H9 (cell line): Measurements from ENCODE around the gene TACR2. TPM values are rescaled to one million over a fixed set of nuclear protein-coding genes. Genes with fewer than 3 reads are reported as not detected.

Source experiments
- DNase-seq: peaks from one replicate; pipeline ENCODE4 v3.0.0-alpha.2; 2017
- H2AFZ ChIP-seq: one replicate; pipeline ENCODE4 v1.6.1; 2013; ENCODE audit warnings: mild to moderate bottlenecking, low read length, control low read depth, moderate library complexity
- H2AK5ac ChIP-seq: 2 replicates; pipeline ENCODE4 v1.6.1; 2013; ENCODE audit warnings: low read length, control low read depth, mixed read lengths; ENCODE audit not compliant: insufficient read length
- H2BK120ac ChIP-seq: one replicate; pipeline ENCODE4 v1.6.1; 2013; ENCODE audit warnings: low read depth, mild to moderate bottlenecking, low read length, control low read depth, inconsistent platforms; ENCODE audit not compliant: poor library complexity, severe bottlenecking
- H2BK12ac ChIP-seq: 2 replicates; pipeline ENCODE4 v1.6.1; 2013; ENCODE audit warnings: low read length, control low read depth, mixed read lengths, low read depth; ENCODE audit not compliant: insufficient read length
- H2BK15ac ChIP-seq: 2 replicates; pipeline ENCODE4 v1.6.1; 2013; ENCODE audit warnings: low read depth, low read length, control low read depth
- H2BK20ac ChIP-seq: one replicate; pipeline ENCODE4 v1.6.1; 2013; ENCODE audit warnings: low read depth, mild to moderate bottlenecking, low read length, control low read depth, inconsistent platforms; ENCODE audit not compliant: poor library complexity, severe bottlenecking
- H2BK5ac ChIP-seq: 2 replicates; pipeline ENCODE4 v1.6.1; 2013; ENCODE audit warnings: low read length, control low read depth, mixed read lengths; ENCODE audit not compliant: insufficient read length
- H3K14ac ChIP-seq: 2 replicates; pipeline ENCODE4 v1.6.1; 2013; ENCODE audit warnings: low read length, control low read depth; ENCODE audit not compliant: insufficient read depth
- H3K18ac ChIP-seq: 2 replicates; pipeline ENCODE4 v1.6.1; 2013; ENCODE audit warnings: low read depth, mild to moderate bottlenecking, mixed read lengths, low read length, control low read depth; ENCODE audit not compliant: insufficient read length
- H3K23ac ChIP-seq: 2 replicates; pipeline ENCODE4 v1.6.1; 2013; ENCODE audit warnings: low read length, control low read depth, mixed read lengths, low read depth; ENCODE audit not compliant: insufficient read length
- H3K23me2 ChIP-seq: 2 replicates; pipeline ENCODE4 v1.6.1; 2013; ENCODE audit warnings: low read depth, mild to moderate bottlenecking, mixed read lengths, low read length, control low read depth; ENCODE audit not compliant: insufficient read length, poor library complexity, severe bottlenecking
- H3K27ac ChIP-seq: 2 replicates; pipeline ENCODE4 v1.5.1; 2013; ENCODE audit warnings: low read length, control low read depth, mixed read lengths, low read depth; ENCODE audit not compliant: insufficient read length
- H3K27me3 ChIP-seq: 2 replicates; pipeline ENCODE4 v1.6.1; 2013; ENCODE audit warnings: low read length, control low read depth, inconsistent platforms; ENCODE audit not compliant: insufficient read depth
- H3K4ac ChIP-seq: 2 replicates; pipeline ENCODE4 v1.6.1; 2013; ENCODE audit warnings: low read depth, mild to moderate bottlenecking, control low read depth, inconsistent platforms, low read length, moderate library complexity
- H3K4me1 ChIP-seq: 2 replicates; pipeline ENCODE4 v1.6.1; 2013; ENCODE audit warnings: low read length, control low read depth, inconsistent platforms; ENCODE audit not compliant: insufficient read depth
- H3K4me2 ChIP-seq: 2 replicates; pipeline ENCODE4 v1.6.1; 2013; ENCODE audit warnings: low read length, control low read depth, mixed read lengths; ENCODE audit not compliant: insufficient read length, insufficient read depth
- H3K56ac ChIP-seq: 2 replicates; pipeline ENCODE4 v1.6.1; 2013; ENCODE audit warnings: low read depth, mild to moderate bottlenecking, mixed read lengths, low read length, control low read depth; ENCODE audit not compliant: insufficient read length
- H3K79me1 ChIP-seq: 2 replicates; pipeline ENCODE4 v1.6.1; 2013; ENCODE audit warnings: low read depth, mild to moderate bottlenecking, moderate library complexity, low read length, control low read depth, inconsistent platforms; ENCODE audit not compliant: insufficient read depth, poor library complexity, severe bottlenecking
- H3K79me2 ChIP-seq: 2 replicates; pipeline ENCODE4 v1.6.1; 2013; ENCODE audit warnings: low read length, control low read depth, inconsistent platforms; ENCODE audit not compliant: insufficient read depth
- H3K9ac ChIP-seq: 2 replicates; pipeline ENCODE4 v1.6.1; 2013; ENCODE audit warnings: low read length, control low read depth, mixed read lengths; ENCODE audit not compliant: insufficient read length; ENCODE audit errors: extremely low read depth
- H3K9me3 ChIP-seq: one replicate; pipeline ENCODE4 v1.6.1; 2013; ENCODE audit warnings: low read depth, low read length, inconsistent platforms; ENCODE audit not compliant: control insufficient read depth
- H3T11ph ChIP-seq: one replicate; pipeline ENCODE4 v1.6.1; 2013; ENCODE audit warnings: mild to moderate bottlenecking, low read length, control low read depth, inconsistent platforms
- H4K20me1 ChIP-seq: one replicate; pipeline ENCODE4 v1.6.1; 2013; ENCODE audit not compliant: control insufficient read depth, insufficient read length, insufficient read depth
- H4K5ac ChIP-seq: 2 replicates; pipeline ENCODE4 v1.6.1; 2013; ENCODE audit warnings: low read depth, mild to moderate bottlenecking, mixed read lengths, low read length, control low read depth; ENCODE audit not compliant: insufficient read length
- H4K8ac ChIP-seq: replicated peaks from 2 replicates; pipeline ENCODE4 v1.6.1; 2013; ENCODE audit warnings: low read length, control low read depth, mixed read lengths, low read depth; ENCODE audit not compliant: insufficient read length
- H4K91ac ChIP-seq: 2 replicates; pipeline ENCODE4 v1.6.1; 2013; ENCODE audit warnings: low read depth, mild to moderate bottlenecking, moderate library complexity, mixed read lengths, low read length, control low read depth; ENCODE audit not compliant: insufficient read length
- H3K27ac Mint-ChIP-seq, 3 experiments: 2 replicates in 2 of 3; 3 replicates in 1 of 3; pipeline ENCODE4 v1.8.0; 2020 to 2021; ENCODE audit warnings: mixed read lengths in 3 of 3, mild to moderate bottlenecking in 1 of 3, moderate library complexity in 1 of 3
- H3K27me3 Mint-ChIP-seq: 2 replicates; pipeline ENCODE4 v1.8.0; 2021; ENCODE audit warnings: low read depth, mild to moderate bottlenecking, moderate library complexity, mixed read lengths
- H3K36me3 Mint-ChIP-seq, 3 experiments: 2 replicates in 2 of 3; 3 replicates in 1 of 3; pipeline ENCODE4 v1.8.0; 2020 to 2021; ENCODE audit warnings: low read depth in 3 of 3, mixed read lengths in 3 of 3; ENCODE audit not compliant: insufficient read depth in 1 of 3
- H3K4me1 Mint-ChIP-seq, 2 experiments: 2 replicates each; pipeline ENCODE4 v1.8.0; 2020; ENCODE audit warnings: mixed read lengths in 2 of 2
- H3K4me3 Mint-ChIP-seq, 2 experiments: 2 replicates in 1 of 2; 3 replicates in 1 of 2; pipeline ENCODE4 v1.8.0; 2020 to 2021; ENCODE audit warnings: mild to moderate bottlenecking in 2 of 2, mixed read lengths in 2 of 2, moderate library complexity in 1 of 2
- H3K9me3 Mint-ChIP-seq, 2 experiments: 2 replicates in 1 of 2; 3 replicates in 1 of 2; pipeline ENCODE4 v1.8.0; 2020; ENCODE audit warnings: mild to moderate bottlenecking in 2 of 2, mixed read lengths in 2 of 2, moderate library complexity in 1 of 2
- CTCF ChIP-seq: fragments of 200-600 bp; sonication (generic); conservative IDR thresholded peaks from 3 replicates; pipeline ENCODE4 v1.8.0; 2021; ENCODE audit warnings: antibody characterized with exemption, mild to moderate bottlenecking
- WGBS: extraction: QIAGEN DNeasy Blood & Tissue Kit; methylation state at CpG from one replicate; pipeline ENCODE4 v1.1.7; 2013; ENCODE audit warnings: missing lambda C conversion rate, low lambda C conversion rate, mixed read lengths; ENCODE audit not compliant: insufficient read length; ENCODE audit errors: extremely low coverage; 5-methylcytosine and 5-hydroxymethylcytosine counted together
- total RNA-seq: library from RNA; stranded (reverse); gene quantifications from 2 replicates; pipeline ENCODE4 v1.2.1, GENCODE V29; 2021

Gene TACR2
- total RNA-seq, 1 experiment from 2014 or later = not detected

DNA sequence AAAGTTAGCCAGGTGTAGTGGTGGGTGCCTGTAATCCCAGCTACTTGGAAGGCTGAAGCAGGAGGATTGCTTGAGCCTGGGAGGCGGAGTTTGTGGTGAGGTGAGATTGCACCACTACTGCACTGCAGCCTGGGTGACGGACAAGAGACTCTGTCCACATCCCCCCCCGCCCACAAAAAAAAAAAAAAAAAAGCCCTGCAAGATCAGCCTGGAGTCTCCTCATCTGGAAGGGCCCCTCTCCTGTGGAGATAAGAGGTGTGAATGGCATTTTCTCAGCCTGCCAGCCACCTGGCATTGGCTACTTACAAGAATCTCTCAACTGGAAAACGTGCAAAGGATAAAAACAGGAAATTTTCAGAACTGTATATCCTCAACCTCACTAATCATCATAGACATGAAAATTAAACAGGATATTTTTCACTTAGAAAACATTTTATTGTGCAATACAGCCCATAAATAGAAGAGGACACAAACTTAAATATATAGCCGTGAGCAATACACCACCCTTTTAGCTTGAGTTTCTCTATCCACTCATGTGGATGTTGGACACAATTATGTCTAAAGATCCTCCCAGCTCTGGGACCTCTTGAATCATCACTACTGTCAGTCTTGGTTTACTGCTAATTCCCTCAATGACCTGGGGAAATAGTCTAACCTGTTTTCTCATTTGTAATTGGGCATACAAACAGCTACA lies 23.2 kb upstream of the TACR2 start:
- Histone ChIP-seq H3K23ac (no peak overlapping the region), H3T11ph (no peak overlapping the region), H2BK5ac (no peak overlapping the region), H4K8ac (no peak overlapping the region), H3K79me2 (no peaks in the 10 kb centered on the region), H3K56ac (no peak overlapping the region), H3K9me3 (no peaks in the 10 kb centered on the region), H3K18ac (no peak overlapping the region), H3K9ac (no peak overlapping the region), H3K14ac (no peak overlapping the region), H2BK12ac (no peak overlapping the region), H3K4me2 (no peak overlapping the region), H2BK20ac (no peak overlapping the region), H2BK15ac (no peak overlapping the region), H4K91ac (no peak overlapping the region), H3K27ac (no peak overlapping the region), H4K20me1 (no peaks in the 10 kb centered on the region), H3K4me1 (no peaks in the 10 kb centered on the region), H4K5ac (no peak overlapping the region), H2BK120ac (no peak overlapping the region), H2AFZ (no peak overlapping the region), H3K4ac (no peak overlapping the region), H3K27me3 (no peaks in the 10 kb centered on the region), H3K79me1 (no peaks in the 10 kb centered on the region), H2AK5ac (no peak overlapping the region), H3K23me2 (no peaks in the 10 kb centered on the region)
- peaks cover 3 to 10% of the 10 kb centered on the region in 2 experiments; a peak in 3 of 4 replicates for H3K4me1 Mint-ChIP-seq
- H3K36me3 Mint-ChIP-seq = no peaks in the 10 kb centered on the region
- peaks cover 47% of the 10 kb centered on the region for H3K27me3 Mint-ChIP-seq
- WGBS = no CpG with 5 or more reads among the region's 5 CpGs
- no peak for TF ChIP-seq CTCF
- DNase-seq = peak; percentile 45
- H3K9me3 Mint-ChIP-seq = peaks cover 0 to 7% of the 10 kb centered on the region in 2 experiments; a peak in 2 of 5 replicates
- H3K27ac Mint-ChIP-seq = no peak overlapping the region
- no peak overlapping the region for H3K4me3 Mint-ChIP-seq
